Activated B cell treated with CpG ODN at 0.5 μM for 24 hours (primary cell): ENCODE results near the gene GALNT12. TPM values are rescaled to one million over a fixed set of nuclear protein-coding genes. Genes with fewer than 3 reads are reported as not detected.

Source experiments
- ATAC-seq: fragments of 200-7000 bp; cut with Tn5 transposase; one replicate; pipeline ENCODE4 v1.10.0; 2021; ENCODE audit warnings: low read depth, mild to moderate bottlenecking, moderate library complexity
- CTCF ChIA-PET: fragments of 350-600 bp; sonication (Branson Sonifier 250); formaldehyde crosslinking; loops from one replicate; lab custom pipeline; 2021; ENCODE audit warnings: antibody characterized with exemption; lab: Charles Lee
- POLR2A ChIA-PET: fragments of 350-600 bp; sonication (Branson Sonifier 250); formaldehyde crosslinking; loops from one replicate; lab custom pipeline; 2021; ENCODE audit warnings: antibody characterized with exemption; lab: Charles Lee
- DNase-seq: peaks from one replicate; pipeline ENCODE4 v3.0.0; 2022
- H3K27ac Mint-ChIP-seq: one replicate; pipeline ENCODE4 v1.8.0; 2020; ENCODE audit warnings: mixed read lengths
- H3K27me3 Mint-ChIP-seq: one replicate; pipeline ENCODE4 v1.8.0; 2021; ENCODE audit warnings: mixed read lengths
- H3K36me3 Mint-ChIP-seq: one replicate; pipeline ENCODE4 v1.8.0; 2021; ENCODE audit warnings: low read depth, mixed read lengths
- H3K4me1 Mint-ChIP-seq: one replicate; pipeline ENCODE4 v1.8.0; 2021; ENCODE audit warnings: mixed read lengths
- H3K4me3 Mint-ChIP-seq: one replicate; pipeline ENCODE4 v1.8.0; 2020; ENCODE audit warnings: mild to moderate bottlenecking, mixed read lengths
- H3K9me3 Mint-ChIP-seq: one replicate; pipeline ENCODE4 v1.8.0; 2020; ENCODE audit warnings: mixed read lengths
- CTCF ChIP-seq: fragments of 200-600 bp; IDR thresholded peaks from one replicate; pipeline ENCODE4 v1.8.0; 2022; ENCODE audit warnings: antibody characterized with exemption, mild to moderate bottlenecking
- intact Hi-C: fragments of 100-400 bp; cut with micrococcal nuclease; formaldehyde crosslinking; loops from one replicate; pipeline ENCODE4 v1.15.1; 2024
- total RNA-seq: library from RNA; stranded (reverse); gene quantifications from 2 replicates; pipeline ENCODE4 v1.2.3, GENCODE V29; 2022

The GALNT12 gene
- total RNA-seq, 1 donor from 2014 or later: 2.0 TPM

GRCh38 chr9:98798254-98798653 is 9.2 kb upstream of the GALNT12 start:
- TF ChIP-seq CTCF: no peak
- H3K27me3 Mint-ChIP-seq: peaks cover 7% of the 10 kb centered on the region
- intact Hi-C loops: loop anchor here (5.0 to 10.0 kb wide), 5 partner anchors 606 to 1386 kb away; partner anchors contain the start of genes CORO2A, NCBP1, TDRD7 and TRIM14
- H3K9me3 Mint-ChIP-seq: peaks cover 5% of the 10 kb centered on the region
- ATAC-seq (no peak), DNase-seq (no peak)
- ChIA-PET POLR2A (no interaction called here), CTCF (interaction anchor here (0.6 to 1.1 kb wide), 2 partner anchors 9 to 10 kb away, joined by 3 read pairs; no protein-coding TSS in a partner anchor)
- H3K27ac Mint-ChIP-seq: no peak overlapping the region
- no peak overlapping the region for H3K4me3 Mint-ChIP-seq
- peaks cover 12% of the 10 kb centered on the region for H3K4me1 Mint-ChIP-seq
- no peaks in the 10 kb centered on the region for H3K36me3 Mint-ChIP-seq

DNA sequence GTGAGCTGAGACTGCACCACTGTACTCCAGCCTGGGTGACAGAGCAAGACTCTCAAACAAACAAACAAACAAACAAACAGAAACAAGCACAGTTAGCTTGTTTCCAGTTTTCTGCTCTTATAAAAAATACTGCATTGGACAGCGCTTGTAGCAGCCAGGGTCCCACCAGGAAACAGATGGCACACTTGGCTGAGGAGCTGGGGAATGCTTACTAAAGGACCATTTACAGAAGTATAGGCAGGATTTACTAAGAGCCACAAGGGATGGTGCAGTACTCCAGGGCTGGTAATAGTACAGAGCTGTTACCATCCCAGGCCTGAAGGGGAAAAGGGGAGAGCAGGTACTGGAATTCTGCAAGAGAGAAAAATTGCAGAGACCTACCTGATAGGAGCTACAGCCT is 5.9 kb upstream of the GALNT12 start:
- ATAC-seq: no peak
- H3K36me3 Mint-ChIP-seq: no peaks in the 10 kb centered on the region
- H3K4me3 Mint-ChIP-seq: no peak overlapping the region

GRCh38 chr9:98801969-98802371 is 5.5 kb upstream of the GALNT12 start:
- Mint-ChIP-seq H3K27me3 (peaks cover 9% of the 10 kb centered on the region), H3K9me3 (peaks cover 5% of the 10 kb centered on the region), H3K36me3 (no peaks in the 10 kb centered on the region), H3K4me3 (no peak overlapping the region), H3K4me1 (peaks cover 3% of the 10 kb centered on the region), H3K27ac (no peak overlapping the region)
- CTCF ChIA-PET: interaction anchor here (1.2 kb wide), 1 partner anchor 46 kb away, joined by 3 read pairs; no protein-coding TSS in a partner anchor
- intact Hi-C loops: no loop called here
- DNase-seq (no peak), ATAC-seq (no peak)
- no peak for TF ChIP-seq CTCF
- POLR2A ChIA-PET: no interaction called here

More for the DNA sequence above, 5.9 kb upstream of the GALNT12 start:
- H3K9me3 Mint-ChIP-seq: peaks cover 5% of the 10 kb centered on the region
- H3K27me3 Mint-ChIP-seq: peaks cover 9% of the 10 kb centered on the region
- CTCF ChIA-PET: interaction anchor here (1.2 kb wide), 1 partner anchor 47 kb away, joined by 3 read pairs; no protein-coding TSS in a partner anchor
- DNase-seq: no peak
- intact Hi-C loops: no loop called here
- POLR2A ChIA-PET: no interaction called here
- TF ChIP-seq CTCF: no peak
- H3K27ac Mint-ChIP-seq: no peak overlapping the region
- H3K4me1 Mint-ChIP-seq: peaks cover 4% of the 10 kb centered on the region

GRCh38 chr9:98804083-98804482 is 3.4 kb upstream of the GALNT12 start:
- peaks cover 15% of the 10 kb centered on the region for H3K4me1 Mint-ChIP-seq
- H3K9me3 Mint-ChIP-seq: no peaks in the 10 kb centered on the region
- ChIA-PET CTCF (no interaction called here), POLR2A (no interaction called here)
- no peaks in the 10 kb centered on the region for H3K36me3 Mint-ChIP-seq
- no peak for TF ChIP-seq CTCF
- DNase-seq (no peak), ATAC-seq (no peak)
- H3K27me3 Mint-ChIP-seq: peaks cover 14% of the 10 kb centered on the region
- intact Hi-C loops: no loop called here
- no peak overlapping the region for H3K4me3 Mint-ChIP-seq
- no peak overlapping the region for H3K27ac Mint-ChIP-seq

- peaks cover 18% of the 10 kb centered on the region for H3K4me1 Mint-ChIP-seq
Measured at GRCh38 chr9:98805506-98806272, 1.8 kb upstream of the GALNT12 start.

More at GRCh38 chr9:98805506-98806272, 1.8 kb upstream of the GALNT12 start:
- no peak for ATAC-seq
- peaks cover 19% of the 10 kb centered on the region for H3K27me3 Mint-ChIP-seq
- intact Hi-C loops: no loop called here
- no peak for DNase-seq
- no peak overlapping the region for H3K4me3 Mint-ChIP-seq
- H3K9me3 Mint-ChIP-seq: no peaks in the 10 kb centered on the region
- no peaks in the 10 kb centered on the region for H3K36me3 Mint-ChIP-seq
- no peak for TF ChIP-seq CTCF
- ChIA-PET CTCF (interaction anchor here (1.3 kb wide), 1 partner anchor 30 kb away, joined by 3 read pairs; no protein-coding TSS in a partner anchor), POLR2A (no interaction called here)
- no peak overlapping the region for H3K27ac Mint-ChIP-seq
